ENCODE measurements around the gene GDF2. TPM values are rescaled to one million over a fixed set of nuclear protein-coding genes. Genes with fewer than 3 reads are reported as not detected.

The GDF2 gene
- total and polyA plus RNA-seq, 10 of the 15 experiments (the other 5 are each of a cell fraction or from before 2014, with no cell fraction given) = not detected

DNA sequence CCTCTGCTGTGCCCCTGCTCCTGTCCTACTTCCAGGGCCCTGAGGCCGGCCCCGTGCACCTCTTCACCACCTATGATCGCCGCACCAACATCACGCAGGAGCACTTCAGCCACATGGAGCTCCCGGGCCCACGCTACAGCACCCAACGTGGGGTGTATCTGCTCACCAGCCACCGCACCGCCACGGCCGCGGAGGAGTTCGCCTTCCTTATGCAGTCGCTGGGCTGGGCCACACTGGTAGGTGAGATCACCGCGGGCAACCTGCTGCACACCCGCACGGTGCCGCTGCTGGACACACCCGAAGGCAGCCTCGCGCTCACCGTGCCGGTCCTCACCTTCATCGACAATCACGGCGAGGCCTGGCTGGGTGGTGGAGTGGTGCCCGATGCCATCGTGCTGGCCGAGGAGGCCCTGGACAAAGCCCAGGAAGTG lies 27.7 kb downstream of the GDF2 start:
- POLR2A ChIA-PET = no interaction called here
- SMC1A ChIA-PET (ENCODE audit: uncharacterized antibody, unreplicated experiment) = no interaction called here
- Histone ChIP-seq H3K27me3 (replicated peaks in 1 of 2; ENCODE audit: control insufficient read depth in 2 of 2, insufficient read depth in 2 of 2, low read length in 1 of 2) (no peaks in the 10 kb centered on the region; a peak in 1 of 4 replicates), H3K9me3 (replicated peaks; ENCODE audit: control insufficient read depth, insufficient read depth, low read length) (no peaks in the 10 kb centered on the region), H3K27ac (ENCODE audit: control insufficient read depth, insufficient read depth) (no peak overlapping the region), H3K4me3 (no peak overlapping the region), H3K36me3 (ENCODE audit: control insufficient read depth in 2 of 2, insufficient read depth in 2 of 2, low read length in 1 of 2) (no peaks in the 10 kb centered on the region), H2AFZ (ENCODE audit: control insufficient read depth, low read depth, low read length) (no peak overlapping the region), H3K9ac (ENCODE audit: control insufficient read depth, insufficient read depth, low read length) (no peak overlapping the region), H3K4me1 (ENCODE audit: control insufficient read depth, insufficient read depth, low read length) (no peaks in the 10 kb centered on the region), H3K79me2 (ENCODE audit: control insufficient read depth, insufficient read depth, low read length) (no peaks in the 10 kb centered on the region), H4K20me1 (ENCODE audit: control insufficient read depth, insufficient read depth) (no peaks in the 10 kb centered on the region), H3K4me2 (ENCODE audit: control insufficient read depth, insufficient read depth) (no peak overlapping the region)
- DNase-seq (ENCODE audit: low read depth, low spot score) = no peak
- 71% methylated on average over 31 of the region's 31 CpGs for WGBS (ENCODE audit: insufficient coverage, insufficient replicate concordance, low lambda C conversion rate, missing lambda C conversion rate)
- CTCF ChIA-PET = no interaction called here
- no TSS peak for BruUV-seq (replicated peaks)
- intact Hi-C loops (cut with micrococcal nuclease; ENCODE audit: unreplicated experiment) = no loop called here
- FAIRE-seq = no peak
- RAD21 ChIA-PET (ENCODE audit: unreplicated experiment) = no interaction called here
- in situ Hi-C loops (cut with MboI) = no loop called here
- TF ChIP-seq BCL3 (IDR thresholded peaks at IDR 0.05; ENCODE audit: borderline replicate concordance, insufficient read depth, low read depth, low read length, poor library complexity, severe bottlenecking) (no peak), KDM1A (IDR thresholded peaks at IDR 0.05; ENCODE audit: borderline replicate concordance) (no peak), ZNF217 (IDR thresholded peaks at IDR 0.05) (no peak), SRF (IDR thresholded peaks at IDR 0.05; ENCODE audit: low read depth in 2 of 2, low read length in 2 of 2) (no peak), MTA2 (IDR thresholded peaks at IDR 0.05; ENCODE audit: low read depth) (no peak), MEF2B (IDR thresholded peaks at IDR 0.05; ENCODE audit: partially characterized antibody, poor library complexity, severe bottlenecking) (no peak)
- no peak for ATAC-seq

Measured in GM12878 (cell line).